ENCODE results near the gene RNF207.

Gene RNF207

GRCh38 chr1:6243993-6244392, 38.1 kb downstream of the RNF207 start, which contains the start of gene HES3:
TSS of gene HES3 (plus strand) at chr1:6244179. CDS start at chr1:6244366, 187 bp downstream.
- ChIA-PET POLR2A (interaction anchor here (0.6 kb wide), 1 partner anchor 181 kb away, joined by 3 read pairs; no protein-coding TSS in a partner anchor), CTCF (interaction anchor here (0.7 to 1.7 kb wide), 5 partner anchors 74 to 200 kb away, joined by 3 to 5 read pairs (median 3); no protein-coding TSS in a partner anchor)
- H3K4me3 ChIP-seq (ENCODE audit: low read depth, low read length), result no peak within 1 kb of the TSS

GRCh38 chr1:6244401-6245049, 38.6 kb downstream of the RNF207 start:
- Histone ChIP-seq H3K27ac (ENCODE audit: extremely low read depth, low read depth, low read length) (no peak overlapping the region), H3K4me3 (ENCODE audit: low read depth, low read length) (no peak overlapping the region), H3K9me3 (ENCODE audit: control insufficient read depth, insufficient read depth, low read depth, low read length) (no peaks in the 10 kb centered on the region), H3K4me1 (ENCODE audit: control insufficient read depth, insufficient read depth, low read length) (no peaks in the 10 kb centered on the region; the same call in 1 of the 2 replicates), H3K36me3 (ENCODE audit: control insufficient read depth in 2 of 2, insufficient read depth in 1 of 2, low read length in 2 of 2) (no peaks in the 10 kb centered on the region)
- POLR2A ChIA-PET, result interaction anchor here (0.6 to 1.6 kb wide), 2 partner anchors 9 to 181 kb away, joined by 3 to 13 read pairs; partner anchors contain the start of gene ICMT
- no peak for TF ChIP-seq HOXD13 (CRISPR knock-in tag; IDR thresholded peaks at IDR 0.05; ENCODE audit: borderline replicate concordance)
- TF ChIP-seq MZF1 (tag by site-specific recombination; IDR thresholded peaks at IDR 0.05; ENCODE audit: borderline replicate concordance), result no peak
- TF ChIP-seq ZNF785 (tag by site-specific recombination; IDR thresholded peaks at IDR 0.05), result no peak
- CTCF ChIA-PET, result interaction anchor here (0.6 to 9.2 kb wide), 11 partner anchors 43 to 1274 kb away, joined by 3 to 181 read pairs (median 5); no protein-coding TSS in a partner anchor

More at GRCh38 chr1:6243993-6244392, 38.1 kb downstream of the RNF207 start, which contains the start of gene HES3:
- H3K36me3 ChIP-seq (ENCODE audit: control insufficient read depth in 2 of 2, insufficient read depth in 1 of 2, low read length in 2 of 2), result no peaks in the 10 kb centered on the region
- H3K9me3 ChIP-seq (ENCODE audit: control insufficient read depth, insufficient read depth, low read depth, low read length), result no peaks in the 10 kb centered on the region
- no peaks in the 10 kb centered on the region; the same call in 1 of the 2 replicates for H3K4me1 ChIP-seq (ENCODE audit: control insufficient read depth, insufficient read depth, low read length)
- TF ChIP-seq ZNF140 (tag by site-specific recombination; IDR thresholded peaks at IDR 0.05) (no peak), ZNF585B (tag by site-specific recombination; IDR thresholded peaks at IDR 0.05) (no peak), ZNF596 (tag by site-specific recombination; IDR thresholded peaks at IDR 0.05) (no peak), OVOL3 (tag by site-specific recombination; IDR thresholded peaks at IDR 0.05) (no peak)
- no peak within 1 kb of the TSS for H3K27ac ChIP-seq (ENCODE audit: extremely low read depth, low read depth, low read length)

- Histone ChIP-seq H3K4me1 (ENCODE audit: control insufficient read depth, insufficient read depth, low read length) (no peaks in the 10 kb centered on the region; the same call in 1 of the 2 replicates), H3K36me3 (ENCODE audit: control insufficient read depth in 2 of 2, insufficient read depth in 1 of 2, low read length in 2 of 2) (no peaks in the 10 kb centered on the region), H3K9me3 (ENCODE audit: control insufficient read depth, insufficient read depth, low read depth, low read length) (no peaks in the 10 kb centered on the region), H3K27ac (ENCODE audit: extremely low read depth, low read depth, low read length) (no peak overlapping the region), H3K4me3 (ENCODE audit: low read depth, low read length) (peak overlapping the region; percentile 20)
- CTCF ChIA-PET, result interaction anchor here (0.6 to 9.2 kb wide), 27 partner anchors 9 to 1273 kb away, joined by 3 to 181 read pairs (median 5); partner anchors contain the start of genes ICMT and RNF207
- POLR2A ChIA-PET, result interaction anchor here (0.6 to 1.6 kb wide), 2 partner anchors 10 to 96 kb away, joined by 3 to 13 read pairs; partner anchors contain the start of gene ICMT
- TF ChIP-seq ZBTB11 (tag by site-specific recombination; conservative IDR thresholded peaks at IDR 0.05; ENCODE audit: low read depth) (0 out of 2 replicates have a peak, but pooled peaks have one; percentile 25), ZNF211 (tag by site-specific recombination; IDR thresholded peaks at IDR 0.05; ENCODE audit: low read depth) (no peak), KLF16 (tag by site-specific recombination; IDR thresholded peaks at IDR 0.05) (no peak), ZNF580 (tag by site-specific recombination; IDR thresholded peaks at IDR 0.05) (0 out of 2 replicates have a peak, but pooled peaks have one; percentile 51), ZBTB10 (tag by site-specific recombination; IDR thresholded peaks at IDR 0.05) (peak; percentile 62), ZNF768 (tag by site-specific recombination; IDR thresholded peaks at IDR 0.05) (no peak), ZBTB21 (tag by site-specific recombination; IDR thresholded peaks at IDR 0.05) (no peak), ZNF621 (tag by site-specific recombination; IDR thresholded peaks at IDR 0.05) (no peak), ZNF596 (tag by site-specific recombination; IDR thresholded peaks at IDR 0.05) (0 out of 2 replicates have a peak, but pooled peaks have one; percentile 21), ZNF510 (tag by site-specific recombination; IDR thresholded peaks at IDR 0.05; ENCODE audit: insufficient replicate concordance) (no peak), ZNF23 (tag by site-specific recombination; IDR thresholded peaks at IDR 0.05; ENCODE audit: borderline replicate concordance) (no peak), ZNF292 (tag by site-specific recombination; IDR thresholded peaks at IDR 0.05; ENCODE audit: borderline replicate concordance, low read depth) (no peak), ZBTB8A (tag by site-specific recombination; IDR thresholded peaks at IDR 0.05) (peak; percentile 95), ZNF302 (tag by site-specific recombination; IDR thresholded peaks at IDR 0.05; ENCODE audit: low read depth) (no peak), ZNF670 (tag by site-specific recombination; IDR thresholded peaks at IDR 0.05; ENCODE audit: low read depth) (no peak), ZBTB1 (tag by site-specific recombination; IDR thresholded peaks at IDR 0.05) (no peak)
Observed at GRCh38 chr1:6245086-6245868, 39.4 kb downstream of the RNF207 start.

All from HEK293 (cell line).